Transverse colon (tissue), 4 donors: ENCODE measurements around the gene SEC22C. TPM values are rescaled to one million over a fixed set of nuclear protein-coding genes. Genes with fewer than 3 reads are reported as not detected.

Experiments
- DNase-seq: peaks from one replicate; pipeline ENCODE4 v3.0.0-alpha.2; 2019
- H3K27ac ChIP-seq, 4 donors: fragments of 200-600 bp; sonication (generic); 2 replicates each; pipeline ENCODE4 v1.5.1; 2016 to 2018; ENCODE audit warnings: inconsistent platforms in 4 of 4
- H3K27me3 ChIP-seq: fragments of 200-600 bp; sonication (generic); 2 replicates; pipeline ENCODE4 v1.5.1; 2017; ENCODE audit warnings: inconsistent platforms
- H3K36me3 ChIP-seq, 4 donors: fragments of 200-600 bp; sonication (generic); 2 replicates each; pipeline ENCODE4 v1.5.1; 2017 to 2019; ENCODE audit warnings: inconsistent platforms in 4 of 4
- H3K4me1 ChIP-seq, 4 donors: fragments of 200-600 bp; sonication (generic); 2 replicates each; pipeline ENCODE4 v1.5.1; 2017 to 2020; ENCODE audit warnings: inconsistent platforms in 4 of 4
- H3K4me3 ChIP-seq, 4 donors: fragments of 200-600 bp; sonication (generic); 1 replicate in 1 of 4; 2 replicates in 3 of 4; pipeline versions ENCODE4 v1.5.1 to v1.6.1; 2017 to 2019; ENCODE audit warnings: inconsistent platforms in 4 of 4
- H3K9me3 ChIP-seq, 2 donors: fragments of 200-600 bp; sonication (generic); 2 replicates each; pipeline ENCODE4 v1.5.1; 2017 to 2019; ENCODE audit warnings: inconsistent platforms in 2 of 2
- EP300 ChIP-seq: sonication (generic); formaldehyde crosslinking; IDR thresholded peaks from one replicate; pipeline ENCODE4 v1.6.1; 2017; ENCODE audit warnings: antibody characterized with exemption, low read depth
- POLR2A ChIP-seq: fragments of 450-650 bp; IDR thresholded peaks from one replicate; pipeline ENCODE4 v1.6.1; 2016; ENCODE audit warnings: antibody characterized with exemption, mild to moderate bottlenecking, moderate library complexity
- POLR2AphosphoS5 ChIP-seq, 3 donors: sonication (generic); formaldehyde crosslinking; IDR thresholded peaks; one replicate each; pipeline ENCODE4 v1.6.1; 2016; ENCODE audit warnings: antibody characterized with exemption in 3 of 3
- WGBS, 2 donors: methylation state at CpG; one replicate each; pipeline ENCODE4 v1.1.5; 2018; ENCODE audit warnings: low coverage in 1 of 2; 5-methylcytosine and 5-hydroxymethylcytosine counted together
- in situ Hi-C, 4 donors: fragments of 200-750 bp; cut with MboI; loops; one replicate each; pipeline versions ENCODE4 v1.15.0 to v1.15.1; 2017; ENCODE audit warnings: low sequenced_read_pairs in 3 of 4, low pct_ligation_motif_present in 1 of 4, low pct_unique_long_range_greater_than_20kb in 1 of 4
- intact Hi-C: fragments of 100-400 bp; cut with DNase I; formaldehyde crosslinking; loops from one replicate; pipeline ENCODE4 v1.15.1; 2023; ENCODE audit warnings: low total_unique reads
- total RNA-seq, 4 donors: library from RNA; depleted of rRNA; stranded (reverse); fragments of >200 nt; gene quantifications; one replicate each; pipeline ENCODE4 v1.1.0, GENCODE V29; 2016
- TF ChIP-seq, protein P1 (sequence below), 5 experiments: fragments of 200-600 bp in 3 of 5; fragments of 450-650 bp in 2 of 5; sonication (generic) in 3 of 5; IDR thresholded peaks; 1 replicate in 2 of 5; 2 replicates in 3 of 5; pipeline ENCODE4 v1.5.1; 2016 to 2017; ENCODE audit warnings: antibody characterized with exemption in 5 of 5, inconsistent platforms in 3 of 5, mild to moderate bottlenecking in 2 of 5, moderate library complexity in 1 of 5

SEC22C gene
- total RNA-seq, 4 donors from 2014 or later, result 22.7 to 66.3 (median 32.1) TPM

DNA sequence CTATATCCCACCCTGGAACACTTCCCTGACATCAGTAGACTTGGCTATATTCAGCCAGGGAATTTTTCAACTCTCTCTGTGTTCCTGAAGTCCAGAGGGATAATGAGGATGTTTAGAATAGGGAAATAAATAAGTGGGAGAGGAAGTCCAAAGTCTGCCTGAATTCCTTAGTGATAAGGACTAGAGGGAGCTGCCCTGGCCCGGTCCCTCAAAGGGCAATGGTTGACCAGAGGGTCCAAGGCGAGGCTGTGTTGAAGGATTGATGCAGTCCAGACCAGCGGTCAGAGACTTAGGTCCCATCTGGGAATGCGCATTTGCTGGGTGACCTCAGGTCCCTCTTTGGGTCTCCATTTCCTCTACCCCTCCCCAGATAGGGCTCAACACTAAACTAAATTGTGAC lies 71.4 kb downstream of the SEC22C start:
- in situ Hi-C loops, result no loop called here
- 61% methylated on average over 4 of the region's 4 CpGs; no CpG with 5 or more reads in 1 of the 2 donors for WGBS, 2 donors

DNA sequence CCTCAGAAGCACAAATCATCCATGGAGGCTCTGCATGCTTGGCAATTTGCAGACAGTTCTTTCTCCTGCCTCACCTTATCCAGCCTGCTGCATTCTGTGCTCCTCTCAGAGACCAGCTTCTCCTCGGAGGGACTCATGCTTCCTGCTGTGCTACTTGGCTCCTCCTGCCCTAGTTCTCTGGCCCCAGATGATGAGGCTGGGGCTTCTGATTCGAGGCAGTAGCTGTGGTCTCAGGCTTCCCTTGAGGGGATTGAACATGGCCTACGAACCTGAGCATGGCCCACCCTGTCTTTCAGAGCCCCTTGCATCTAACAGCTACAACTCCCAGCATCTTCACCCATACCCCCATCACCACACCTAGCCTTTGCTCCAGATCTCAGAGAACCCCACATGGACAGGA lies 72.7 kb downstream of the SEC22C start:
- in situ Hi-C loops (no loop called here), intact Hi-C loops (no loop called here)
- WGBS, 2 donors, result 65% methylated on average over 3 of the region's 3 CpGs; no CpG with 5 or more reads in 1 of the 2 donors
- TF ChIP-seq EP300, result no peak
- TF ChIP-seq, protein P1, sequence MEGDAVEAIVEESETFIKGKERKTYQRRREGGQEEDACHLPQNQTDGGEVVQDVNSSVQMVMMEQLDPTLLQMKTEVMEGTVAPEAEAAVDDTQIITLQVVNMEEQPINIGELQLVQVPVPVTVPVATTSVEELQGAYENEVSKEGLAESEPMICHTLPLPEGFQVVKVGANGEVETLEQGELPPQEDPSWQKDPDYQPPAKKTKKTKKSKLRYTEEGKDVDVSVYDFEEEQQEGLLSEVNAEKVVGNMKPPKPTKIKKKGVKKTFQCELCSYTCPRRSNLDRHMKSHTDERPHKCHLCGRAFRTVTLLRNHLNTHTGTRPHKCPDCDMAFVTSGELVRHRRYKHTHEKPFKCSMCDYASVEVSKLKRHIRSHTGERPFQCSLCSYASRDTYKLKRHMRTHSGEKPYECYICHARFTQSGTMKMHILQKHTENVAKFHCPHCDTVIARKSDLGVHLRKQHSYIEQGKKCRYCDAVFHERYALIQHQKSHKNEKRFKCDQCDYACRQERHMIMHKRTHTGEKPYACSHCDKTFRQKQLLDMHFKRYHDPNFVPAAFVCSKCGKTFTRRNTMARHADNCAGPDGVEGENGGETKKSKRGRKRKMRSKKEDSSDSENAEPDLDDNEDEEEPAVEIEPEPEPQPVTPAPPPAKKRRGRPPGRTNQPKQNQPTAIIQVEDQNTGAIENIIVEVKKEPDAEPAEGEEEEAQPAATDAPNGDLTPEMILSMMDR (IDR thresholded peaks at IDR 0.05), result no peak
- TF ChIP-seq POLR2A, result no peak
- TF ChIP-seq POLR2AphosphoS5 (IDR thresholded peaks at IDR 0.05), result no peak
- no peaks in the 10 kb centered on the region for H3K36me3 ChIP-seq
- no peak for DNase-seq
- H3K4me3 ChIP-seq, result no peak overlapping the region
- H3K27me3 ChIP-seq, result no peaks in the 10 kb centered on the region
- H3K27ac ChIP-seq, result peak overlapping the region; percentile 81 to 92 (median 87)
- peaks cover 20 to 76% (median 50%) of the 10 kb centered on the region in 4 donors for H3K4me1 ChIP-seq
- H3K9me3 ChIP-seq, result no peaks in the 10 kb centered on the region

More for the DNA sequence above, 71.4 kb downstream of the SEC22C start:
- peak; percentile 58 for DNase-seq
- Histone ChIP-seq H3K36me3 (no peaks in the 10 kb centered on the region), H3K27ac (peak overlapping the region; percentile 40 to 85 (median 66)), H3K9me3 (no peaks in the 10 kb centered on the region), H3K4me3 (no peak overlapping the region), H3K4me1 (peaks cover 20 to 78% (median 52%) of the 10 kb centered on the region in 4 donors), H3K27me3 (no peaks in the 10 kb centered on the region)
- intact Hi-C loops, result no loop called here
- TF ChIP-seq EP300 (no peak), POLR2A (peak; percentile 30), POLR2AphosphoS5 (IDR thresholded peaks at IDR 0.05) (peak in 2 of 3 donors; percentile 42 to 65)

DNA sequence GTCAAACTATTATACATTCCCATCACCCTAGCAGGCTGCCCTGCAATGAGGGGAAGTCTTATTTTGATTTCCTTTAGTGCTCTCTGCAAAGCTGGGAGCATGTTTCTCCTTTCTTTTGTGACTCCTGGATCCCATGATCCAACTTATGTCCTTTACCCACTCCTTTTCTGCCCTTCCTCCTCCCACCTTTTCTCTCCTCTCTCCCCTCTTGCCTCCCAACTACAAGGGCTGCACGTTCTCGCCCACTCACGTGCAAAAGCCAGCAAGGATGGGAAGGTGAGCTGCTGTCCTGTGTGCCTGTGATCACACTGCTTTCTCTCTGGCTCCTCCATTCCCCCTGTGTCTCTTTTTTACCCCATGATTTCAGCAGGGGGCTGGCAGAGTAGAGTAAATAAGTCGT lies 73.2 kb downstream of the SEC22C start:
- Histone ChIP-seq H3K27ac (peak overlapping the region; percentile 81 to 92 (median 87)), H3K4me1 (peaks cover 20 to 81% (median 55%) of the 10 kb centered on the region in 4 donors), H3K36me3 (no peaks in the 10 kb centered on the region), H3K4me3 (no peak overlapping the region), H3K27me3 (no peaks in the 10 kb centered on the region), H3K9me3 (no peaks in the 10 kb centered on the region)
- in situ Hi-C loops, result no loop called here
- WGBS, 2 donors, result 43 to 63% methylated on average over 1 to 4 of the region's 4 CpGs
- peak; percentile 4 for DNase-seq
- TF ChIP-seq, protein P1 (IDR thresholded peaks at IDR 0.05), result no peak
- TF ChIP-seq POLR2AphosphoS5 (IDR thresholded peaks at IDR 0.05), result no peak
- TF ChIP-seq POLR2A, result no peak
- no peak for TF ChIP-seq EP300
- intact Hi-C loops, result no loop called here

DNA sequence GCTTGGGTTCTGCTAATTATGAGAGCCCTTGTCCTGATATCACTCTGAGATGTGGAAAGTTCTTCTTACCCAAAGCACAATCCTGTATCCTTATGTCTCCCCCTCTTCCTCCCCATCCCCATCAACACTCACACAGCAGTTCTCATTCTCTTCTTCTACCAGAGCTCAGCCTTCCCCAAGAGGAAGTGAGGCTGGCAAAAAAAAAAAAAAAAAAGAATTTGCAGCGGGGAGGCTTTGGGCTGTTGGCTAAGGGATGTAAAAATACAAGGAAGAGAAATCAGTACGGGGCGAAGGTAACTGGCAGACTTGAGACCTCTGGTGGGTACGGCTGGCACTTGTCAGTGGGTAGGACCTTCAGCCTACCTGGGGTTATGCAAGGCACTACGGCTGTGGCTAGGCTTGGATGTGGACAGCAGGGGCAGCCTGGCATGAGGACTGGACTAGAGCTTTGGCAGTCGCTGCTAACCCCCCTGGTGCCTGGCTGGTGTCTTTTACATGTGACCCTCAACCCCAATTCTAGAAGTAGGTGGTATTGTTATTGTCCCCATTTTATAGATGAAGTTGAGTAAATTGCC lies 73.9 kb downstream of the SEC22C start:
- no peaks in the 10 kb centered on the region for H3K9me3 ChIP-seq
- H3K27ac ChIP-seq, result peak overlapping the region; percentile 81 to 92 (median 87)
- peaks cover 20 to 84% (median 58%) of the 10 kb centered on the region in 4 donors for H3K4me1 ChIP-seq
- H3K36me3 ChIP-seq, result no peaks in the 10 kb centered on the region
- H3K4me3 ChIP-seq, result no peak overlapping the region
- DNase-seq, result peak; percentile 59
- intact Hi-C loops (no loop called here), in situ Hi-C loops (no loop called here)
- H3K27me3 ChIP-seq, result no peaks in the 10 kb centered on the region
- WGBS, 2 donors, result 34 to 50% methylated on average over 6 of the region's 6 CpGs
- TF ChIP-seq, protein P1 (IDR thresholded peaks at IDR 0.05), result peak in 2 of 5 experiments; percentile 33 to 36
- no peak for TF ChIP-seq POLR2A
